Right cardiac atrium (tissue), 5 donors: ENCODE data around the gene DIP2B. TPM values are rescaled to one million over a fixed set of nuclear protein-coding genes. Genes with fewer than 3 reads are reported as not detected.

Experiments used
- ATAC-seq, 2 donors: fragments of 200-7000 bp; cut with Tn5 transposase; one replicate each; pipeline versions ENCODE4 v1.8.0 to v1.9.1; 2020; ENCODE audit warnings: moderate library complexity in 2 of 2, mild to moderate bottlenecking in 1 of 2
- DNase-seq, 3 donors: peaks; one replicate each; pipeline ENCODE4 v3.0.0-alpha.2; 2020
- H3K27ac ChIP-seq: one replicate; pipeline ENCODE4 v1.5.1; 2013; ENCODE audit warnings: mild to moderate bottlenecking, low read length, control low read depth, moderate library complexity
- H3K27me3 ChIP-seq: one replicate; pipeline ENCODE4 v1.6.1; 2013; ENCODE audit not compliant: control insufficient read depth, insufficient read depth
- H3K4me1 ChIP-seq: one replicate; pipeline ENCODE4 v1.6.1; 2013; ENCODE audit warnings: low read length; ENCODE audit not compliant: control insufficient read depth, insufficient read depth
- H3K4me3 ChIP-seq: one replicate; pipeline ENCODE4 v1.5.1; 2013; ENCODE audit warnings: low read length, control low read depth
- H3K9me3 ChIP-seq: one replicate; pipeline ENCODE4 v1.6.1; 2013; ENCODE audit warnings: low read length; ENCODE audit not compliant: control insufficient read depth
- WGBS: extraction: QIAGEN DNeasy Blood & Tissue Kit; methylation state at CpG from one replicate; pipeline ENCODE4 v1.1.7; 2013; 5-methylcytosine and 5-hydroxymethylcytosine counted together
- intact Hi-C, 4 donors: fragments of 100-400 bp; cut with DNase I; formaldehyde crosslinking; loops; one replicate each; pipeline versions ENCODE4 v1.11.0 to v1.14.0; 2022 to 2023
- polyA plus RNA-seq: library from polyadenylated mRNA; stranded (reverse); fragments of 200-250 nt; gene quantifications from one replicate; pipeline ENCODE4 v1.2.3, GENCODE V29; 2013
- total RNA-seq, 4 donors: library from RNA; stranded (reverse); fragmentation: NEBNext Ultra II Directional; extraction: Animal tissue kit (Norgen Biotek cat#: 25700); gene quantifications; one replicate each; pipeline ENCODE4 v1.2.1, GENCODE V29; 2021
- donor health status: healthy with polysubstance abuse.
- donor health status: DM: no; HTN: yes; CAD: no.
- donor health status: DM: no; HTN: no; CAD: no.
- donor health status: DM: no; HTN: yes; CAD: no; lungs with severe emphysema.
- donor health status: DM: yes; HTN: yes; CAD: no.

The DIP2B gene
- total and polyA plus RNA-seq, 5 donors = 3.8 to 16.8 (median 11.8) TPM

DNA sequence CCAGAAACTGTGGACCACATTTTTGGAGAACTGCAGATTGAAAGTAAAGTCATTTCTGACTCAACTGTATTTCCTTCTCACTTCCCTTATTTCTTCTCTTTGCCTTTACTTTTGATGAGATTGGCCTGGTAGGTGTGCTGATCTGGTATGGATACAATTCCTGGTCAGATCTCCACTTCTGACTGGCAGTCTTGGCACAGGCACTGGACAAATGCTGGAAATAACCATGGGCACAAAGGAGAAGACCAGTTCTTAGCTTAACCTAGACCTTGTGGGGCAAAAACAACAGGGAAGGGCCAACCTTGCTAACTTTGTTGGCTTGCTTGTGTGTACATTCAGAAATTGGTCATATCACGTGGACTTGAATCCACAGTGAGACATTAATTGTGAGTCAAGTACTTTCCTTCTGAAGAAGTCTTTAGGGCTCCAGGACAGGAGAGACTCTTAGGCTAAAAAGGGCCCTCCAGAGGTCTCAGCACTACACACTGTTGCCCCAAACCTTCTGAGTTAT is 75.0 kb downstream of the DIP2B start:
- WGBS = 83% methylated on average over 1 of the region's 1 CpG
- intact Hi-C loops = no loop called here
- ATAC-seq (no peak), DNase-seq (no peak)
- Histone ChIP-seq H3K4me3 (no peak overlapping the region), H3K4me1 (peaks cover 11% of the 10 kb centered on the region), H3K27me3 (no peaks in the 10 kb centered on the region), H3K27ac (no peak overlapping the region), H3K9me3 (no peaks in the 10 kb centered on the region)

GRCh38 chr12:50580436-50580835 is 75.7 kb downstream of the DIP2B start:
- intact Hi-C loops = no loop called here

GRCh38 chr12:50581226-50582184 is 76.7 kb downstream of the DIP2B start:
- Histone ChIP-seq H3K4me3 (no peak overlapping the region), H3K9me3 (no peaks in the 10 kb centered on the region), H3K4me1 (peaks cover 8% of the 10 kb centered on the region), H3K27me3 (no peaks in the 10 kb centered on the region), H3K27ac (no peak overlapping the region)
- WGBS = 89% methylated on average over 10 of the region's 10 CpGs
- DNase-seq = no peak
- no peak for ATAC-seq
- intact Hi-C loops = no loop called here

More at GRCh38 chr12:50580436-50580835, 75.7 kb downstream of the DIP2B start:
- Histone ChIP-seq H3K27me3 (no peaks in the 10 kb centered on the region), H3K27ac (no peak overlapping the region), H3K4me3 (no peak overlapping the region), H3K9me3 (no peaks in the 10 kb centered on the region), H3K4me1 (peaks cover 8% of the 10 kb centered on the region)
- no peak for ATAC-seq
- DNase-seq = no peak
- 48% methylated on average over 3 of the region's 3 CpGs for WGBS

- Histone ChIP-seq H3K4me3 (no peak overlapping the region), H3K27ac (no peak overlapping the region), H3K9me3 (no peaks in the 10 kb centered on the region), H3K4me1 (peaks cover 8% of the 10 kb centered on the region), H3K27me3 (no peaks in the 10 kb centered on the region)
- 68% methylated on average over 1 of the region's 1 CpG for WGBS
- intact Hi-C loops = no loop called here
- no peak for DNase-seq
- no peak for ATAC-seq
Observed at GRCh38 chr12:50584135-50584534, 79.3 kb downstream of the DIP2B start.

- ATAC-seq = no peak
- 81% methylated on average over 8 of the region's 8 CpGs for WGBS
- intact Hi-C loops = no loop called here
Observed at GRCh38 chr12:50589650-50590435, 85.1 kb downstream of the DIP2B start.

GRCh38 chr12:50590869-50591268 is 86.1 kb downstream of the DIP2B start:
- no peak for ATAC-seq
- intact Hi-C loops = no loop called here

More at GRCh38 chr12:50589650-50590435, 85.1 kb downstream of the DIP2B start:
- Histone ChIP-seq H3K27ac (no peak overlapping the region), H3K9me3 (no peaks in the 10 kb centered on the region), H3K4me3 (no peak overlapping the region), H3K4me1 (no peaks in the 10 kb centered on the region), H3K27me3 (no peaks in the 10 kb centered on the region)
- no peak for DNase-seq

DNA sequence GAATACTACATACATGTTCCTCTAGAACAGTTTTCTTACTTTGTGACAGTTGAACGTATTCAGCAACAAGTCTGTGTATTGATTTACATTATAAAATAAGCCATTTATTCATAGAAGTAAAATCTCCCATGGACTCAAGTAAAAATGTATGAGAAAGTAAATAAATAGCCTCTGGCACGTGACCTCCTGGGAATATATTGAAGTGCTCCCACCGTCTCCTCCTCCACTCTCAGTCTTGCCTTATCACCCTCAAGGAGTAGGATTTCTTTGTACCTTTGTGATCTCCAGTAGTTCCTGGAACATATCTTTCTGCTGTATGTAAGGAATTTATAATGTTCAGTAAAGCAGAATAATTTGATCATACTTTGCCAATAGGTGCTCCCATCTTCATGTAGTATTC is 90.9 kb downstream of the DIP2B start:
- WGBS = 87% methylated on average over 3 of the region's 3 CpGs
- Histone ChIP-seq H3K9me3 (no peaks in the 10 kb centered on the region), H3K4me1 (peaks cover 5% of the 10 kb centered on the region), H3K27ac (no peak overlapping the region), H3K4me3 (no peak overlapping the region), H3K27me3 (no peaks in the 10 kb centered on the region)
- ATAC-seq = no peak
- intact Hi-C loops = no loop called here
- DNase-seq = no peak

More at GRCh38 chr12:50590869-50591268, 86.1 kb downstream of the DIP2B start:
- Histone ChIP-seq H3K4me3 (no peak overlapping the region), H3K27ac (no peak overlapping the region), H3K27me3 (no peaks in the 10 kb centered on the region), H3K4me1 (no peaks in the 10 kb centered on the region), H3K9me3 (no peaks in the 10 kb centered on the region)
- DNase-seq = no peak

- Histone ChIP-seq H3K4me1 (peaks cover 5% of the 10 kb centered on the region), H3K27me3 (no peaks in the 10 kb centered on the region), H3K27ac (no peak overlapping the region), H3K4me3 (no peak overlapping the region), H3K9me3 (no peaks in the 10 kb centered on the region)
- ATAC-seq = peak; percentile 55 to 85
- DNase-seq = peak in 1 of 3 donors; percentile 12
- WGBS = 47% methylated on average over 9 of the region's 9 CpGs
- intact Hi-C loops = no loop called here
Observed at GRCh38 chr12:50597200-50598195, 92.7 kb downstream of the DIP2B start.

DNA sequence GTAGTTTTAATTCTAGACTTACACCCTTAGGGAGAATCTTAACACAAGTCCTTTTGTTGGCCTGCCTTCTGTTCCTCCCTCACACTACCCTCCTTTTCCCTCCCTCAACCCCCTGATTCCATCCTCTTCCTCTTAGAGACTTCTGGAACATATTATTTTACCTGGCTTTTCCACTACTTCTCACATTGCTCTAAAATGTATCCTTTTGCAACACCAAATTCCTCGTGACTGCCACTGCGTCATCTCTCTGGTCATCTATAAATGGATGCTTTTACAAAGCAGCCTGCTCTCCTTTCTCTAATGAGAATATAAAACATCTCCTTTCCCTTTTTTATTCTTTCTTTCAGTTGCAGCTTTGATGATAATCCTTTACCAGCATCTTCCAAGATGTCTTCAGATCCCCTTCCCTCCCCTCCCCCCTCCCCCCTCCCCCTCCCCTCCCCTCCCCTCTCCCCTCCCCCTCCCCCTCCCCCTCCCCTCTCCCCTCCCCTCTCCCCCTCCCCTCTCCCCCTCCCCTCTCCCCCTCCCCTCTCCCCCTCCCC is 93.6 kb downstream of the DIP2B start:
- Histone ChIP-seq H3K4me3 (no peak overlapping the region), H3K27me3 (no peaks in the 10 kb centered on the region), H3K4me1 (peaks cover 5% of the 10 kb centered on the region), H3K9me3 (no peaks in the 10 kb centered on the region), H3K27ac (no peak overlapping the region)
- ATAC-seq (no peak), DNase-seq (no peak)
- 81% methylated on average over 2 of the region's 2 CpGs for WGBS
- intact Hi-C loops = no loop called here
